WTC11 (cell line): Measurements from ENCODE around the gene KLHDC9. TPM values are rescaled to one million over a fixed set of nuclear protein-coding genes. Genes with fewer than 3 reads are reported as not detected.
A peak's percentile ranks its signal among the peaks of the same experiment; 100 is the strongest.

Source experiments
- ATAC-seq: fragments of 200-7000 bp; cut with Tn5 transposase; 2 replicates; pipeline ENCODE4 v1.10.0; 2021; ENCODE audit warnings: mild to moderate bottlenecking, moderate library complexity
- CTCF ChIA-PET: fragments of 300-600 bp; sonication (Branson Sonifier 250); formaldehyde crosslinking; loops from one replicate; lab custom pipeline; 2021; ENCODE audit warnings: antibody characterized with exemption; lab: Charles Lee
- POLR2A ChIA-PET: fragments of 350-600 bp; sonication (Branson Sonifier 250); formaldehyde crosslinking; loops from one replicate; lab custom pipeline; 2021; ENCODE audit warnings: antibody characterized with exemption; lab: Charles Lee
- DNase-seq: peaks from one replicate; pipeline ENCODE4 v3.0.0; 2021; ENCODE audit warnings: low spot score
- H3K27ac Mint-ChIP-seq: 2 replicates; pipeline ENCODE4 v1.8.0; 2021; ENCODE audit warnings: mixed read lengths
- H3K27me3 Mint-ChIP-seq: 2 replicates; pipeline ENCODE4 v1.8.0; 2021; ENCODE audit warnings: low read depth, mild to moderate bottlenecking, moderate library complexity, mixed read lengths
- H3K36me3 Mint-ChIP-seq: 2 replicates; pipeline ENCODE4 v1.8.0; 2021; ENCODE audit warnings: mixed read lengths
- H3K4me1 Mint-ChIP-seq: 2 replicates; pipeline ENCODE4 v1.8.0; 2022; ENCODE audit warnings: mixed read lengths
- H3K4me3 Mint-ChIP-seq: 2 replicates; pipeline ENCODE4 v1.8.0; 2021; ENCODE audit warnings: mild to moderate bottlenecking, moderate library complexity, mixed read lengths
- H3K9me3 Mint-ChIP-seq: 2 replicates; pipeline ENCODE4 v1.8.0; 2021; ENCODE audit warnings: mixed read lengths
- CBFB ChIP-seq: sonication (generic); formaldehyde crosslinking; IDR thresholded peaks from 2 replicates; pipeline ENCODE4 v1.8.1; 2022; ENCODE audit warnings: mild to moderate bottlenecking, low read depth, missing genetic modification reagents
- CREM ChIP-seq: sonication (generic); formaldehyde crosslinking; IDR thresholded peaks from 2 replicates; pipeline ENCODE4 v1.8.1; 2022; ENCODE audit warnings: mild to moderate bottlenecking, missing genetic modification reagents, moderate library complexity
- ESRRA ChIP-seq: sonication (generic); formaldehyde crosslinking; IDR thresholded peaks from 2 replicates; pipeline ENCODE4 v1.8.1; 2022; ENCODE audit warnings: mild to moderate bottlenecking, missing genetic modification reagents, borderline replicate concordance
- FOXP4 ChIP-seq: sonication (generic); formaldehyde crosslinking; IDR thresholded peaks from 2 replicates; pipeline ENCODE4 v1.8.0; 2022; ENCODE audit warnings: mild to moderate bottlenecking, missing genetic modification reagents
- GTF2I ChIP-seq: fragments of 250-450 bp; sonication (Bioruptor Pico); conservative IDR thresholded peaks from 2 replicates; pipeline ENCODE4 v1.4.0; 2021; ENCODE audit warnings: mild to moderate bottlenecking
- KAT7 ChIP-seq: sonication (generic); formaldehyde crosslinking; IDR thresholded peaks from 2 replicates; pipeline ENCODE4 v1.8.1; 2023; ENCODE audit warnings: missing genetic modification reagents, mild to moderate bottlenecking, borderline replicate concordance
- MYBL2 ChIP-seq: sonication (generic); formaldehyde crosslinking; IDR thresholded peaks from 2 replicates; pipeline ENCODE4 v1.8.1; 2023; ENCODE audit warnings: mild to moderate bottlenecking, moderate library complexity, missing genetic modification reagents
- NFE2L1 ChIP-seq: sonication (generic); formaldehyde crosslinking; IDR thresholded peaks from 2 replicates; pipeline ENCODE4 v1.8.1; 2023; ENCODE audit warnings: missing genetic modification reagents
- PREB ChIP-seq: sonication (generic); formaldehyde crosslinking; IDR thresholded peaks from 2 replicates; pipeline ENCODE4 v1.8.1; 2022; ENCODE audit warnings: mild to moderate bottlenecking, missing genetic modification reagents, moderate library complexity, borderline replicate concordance
- RELA ChIP-seq: sonication (generic); formaldehyde crosslinking; IDR thresholded peaks from 2 replicates; pipeline ENCODE4 v1.8.1; 2022; ENCODE audit warnings: missing genetic modification reagents, mild to moderate bottlenecking, borderline replicate concordance
- SMAD3 ChIP-seq: sonication (generic); formaldehyde crosslinking; IDR thresholded peaks from 2 replicates; pipeline ENCODE4 v1.8.0; 2022; ENCODE audit warnings: missing genetic modification reagents, mild to moderate bottlenecking, borderline replicate concordance
- TEAD1 ChIP-seq: sonication (generic); formaldehyde crosslinking; IDR thresholded peaks from 2 replicates; pipeline ENCODE4 v1.8.0; 2022; ENCODE audit warnings: mild to moderate bottlenecking, missing genetic modification reagents
- ZNF138 ChIP-seq: sonication (generic); formaldehyde crosslinking; conservative IDR thresholded peaks from 2 replicates; pipeline ENCODE4 v1.8.1; 2022; ENCODE audit warnings: mild to moderate bottlenecking, moderate library complexity, missing genetic modification reagents
- ZNF263 ChIP-seq: sonication (generic); formaldehyde crosslinking; IDR thresholded peaks from 2 replicates; pipeline ENCODE4 v1.8.1; 2022; ENCODE audit warnings: low read depth, mild to moderate bottlenecking, moderate library complexity, missing genetic modification reagents
- ZNF416 ChIP-seq: fragments of 250-450 bp; sonication (Bioruptor Pico); IDR thresholded peaks from 2 replicates; pipeline ENCODE4 v1.9.0; 2021; ENCODE audit warnings: mild to moderate bottlenecking, inconsistent platforms
- total RNA-seq: library from RNA; stranded (reverse); gene quantifications from 3 replicates; pipeline ENCODE4 v1.2.3, GENCODE V29; 2021
- TF ChIP-seq, protein P1 (sequence below): sonication (generic); formaldehyde crosslinking; IDR thresholded peaks from 2 replicates; pipeline ENCODE4 v1.8.1; 2023; ENCODE audit warnings: mild to moderate bottlenecking, missing genetic modification reagents
- TF ChIP-seq, protein P2 (sequence below): sonication (generic); formaldehyde crosslinking; IDR thresholded peaks from 2 replicates; pipeline ENCODE4 v1.8.0; 2022; ENCODE audit warnings: missing genetic modification reagents
- TF ChIP-seq, protein P3 (sequence below): sonication (generic); formaldehyde crosslinking; IDR thresholded peaks from 2 replicates; pipeline ENCODE4 v1.8.0; 2022; ENCODE audit warnings: mild to moderate bottlenecking, missing genetic modification reagents
- TF ChIP-seq, protein P4 (sequence below): sonication (generic); formaldehyde crosslinking; IDR thresholded peaks from 2 replicates; pipeline ENCODE4 v1.8.1; 2023; ENCODE audit warnings: mild to moderate bottlenecking, missing genetic modification reagents, moderate library complexity
- TF ChIP-seq, protein P5 (sequence below): fragments of 250-450 bp; sonication (Bioruptor Pico); IDR thresholded peaks from 2 replicates; pipeline ENCODE4 v2.1.2; 2022; ENCODE audit warnings: mild to moderate bottlenecking, moderate library complexity
- TF ChIP-seq, protein P6 (sequence below): sonication (generic); formaldehyde crosslinking; IDR thresholded peaks from 2 replicates; pipeline ENCODE4 v1.8.0; 2023; ENCODE audit warnings: mild to moderate bottlenecking, missing genetic modification reagents

The KLHDC9 gene
- total RNA-seq, 1 experiment from 2014 or later: 5.8 TPM

DNA sequence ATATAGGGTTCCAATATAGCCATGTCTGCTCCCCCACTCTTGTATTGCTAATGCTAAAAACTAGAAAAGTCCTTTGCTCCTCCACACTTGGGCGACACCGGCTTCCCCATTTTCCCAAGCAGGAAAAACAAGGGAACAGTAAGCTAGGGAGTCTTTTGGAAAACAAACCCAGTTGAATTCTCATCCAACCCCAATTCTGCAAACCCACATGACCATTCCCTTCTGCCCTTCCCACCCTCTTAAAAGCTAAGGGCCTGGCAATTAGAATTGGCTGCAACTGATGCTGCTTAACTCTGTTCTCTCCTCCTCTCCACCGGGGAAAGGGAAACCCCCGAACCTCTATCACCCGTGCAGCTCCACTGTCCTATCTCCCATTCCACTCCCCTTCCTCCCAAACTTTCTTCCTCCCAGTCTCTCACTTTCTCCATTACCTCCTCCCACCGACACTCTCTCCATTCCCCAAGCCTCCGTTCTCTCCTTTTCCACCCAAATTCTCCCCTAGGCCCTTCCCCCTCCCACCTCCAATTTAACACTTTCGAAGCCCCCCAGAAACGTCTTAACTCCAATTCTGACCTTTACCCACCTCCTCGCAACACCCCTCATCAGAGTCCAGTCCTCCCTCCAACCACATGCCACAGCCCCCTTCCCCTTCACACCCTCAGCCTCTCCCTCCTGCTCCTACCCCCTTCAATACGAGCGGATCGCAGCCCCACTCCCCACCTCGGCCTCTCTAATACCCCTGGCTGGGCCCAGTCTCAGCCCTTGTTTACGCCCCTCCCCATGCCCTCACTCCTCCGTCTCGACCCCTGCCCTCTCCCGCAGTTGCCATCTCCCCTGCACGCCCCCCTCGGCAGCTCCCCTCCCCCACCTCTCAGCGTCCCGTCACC lies 33.6 kb downstream of the KLHDC9 start:
- no peak overlapping the region for H3K4me3 Mint-ChIP-seq
- H3K4me1 Mint-ChIP-seq: peaks cover 23% of the 10 kb centered on the region
- DNase-seq (no peak), ATAC-seq (no peak)
- H3K36me3 Mint-ChIP-seq: peaks cover 30% of the 10 kb centered on the region
- H3K27me3 Mint-ChIP-seq: no peaks in the 10 kb centered on the region
- H3K27ac Mint-ChIP-seq: peak overlapping the region; percentile 88
- no peaks in the 10 kb centered on the region for H3K9me3 Mint-ChIP-seq
- POLR2A ChIA-PET: interaction anchor here (0.6 to 2.4 kb wide), 14 partner anchors 10 to 1120 kb away, joined by 3 to 12 read pairs (median 5); partner anchors contain the start of genes F11R, KLHDC9, NDUFS2 and NIT1
- CTCF ChIA-PET: interaction anchor here (1.1 to 4.8 kb wide), 7 partner anchors 10 to 177 kb away, joined by 4 to 18 read pairs (median 4); partner anchors contain the start of genes ITLN2, NIT1, PFDN2 and PPOX
- TF ChIP-seq GTF2I: no peak
- TF ChIP-seq, protein P1, sequence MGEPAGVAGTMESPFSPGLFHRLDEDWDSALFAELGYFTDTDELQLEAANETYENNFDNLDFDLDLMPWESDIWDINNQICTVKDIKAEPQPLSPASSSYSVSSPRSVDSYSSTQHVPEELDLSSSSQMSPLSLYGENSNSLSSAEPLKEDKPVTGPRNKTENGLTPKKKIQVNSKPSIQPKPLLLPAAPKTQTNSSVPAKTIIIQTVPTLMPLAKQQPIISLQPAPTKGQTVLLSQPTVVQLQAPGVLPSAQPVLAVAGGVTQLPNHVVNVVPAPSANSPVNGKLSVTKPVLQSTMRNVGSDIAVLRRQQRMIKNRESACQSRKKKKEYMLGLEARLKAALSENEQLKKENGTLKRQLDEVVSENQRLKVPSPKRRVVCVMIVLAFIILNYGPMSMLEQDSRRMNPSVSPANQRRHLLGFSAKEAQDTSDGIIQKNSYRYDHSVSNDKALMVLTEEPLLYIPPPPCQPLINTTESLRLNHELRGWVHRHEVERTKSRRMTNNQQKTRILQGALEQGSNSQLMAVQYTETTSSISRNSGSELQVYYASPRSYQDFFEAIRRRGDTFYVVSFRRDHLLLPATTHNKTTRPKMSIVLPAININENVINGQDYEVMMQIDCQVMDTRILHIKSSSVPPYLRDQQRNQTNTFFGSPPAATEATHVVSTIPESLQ (CRISPR knock-in tag): no peak
- no peak for TF ChIP-seq ZNF416 (CRISPR knock-in tag)
- TF ChIP-seq, protein P2, sequence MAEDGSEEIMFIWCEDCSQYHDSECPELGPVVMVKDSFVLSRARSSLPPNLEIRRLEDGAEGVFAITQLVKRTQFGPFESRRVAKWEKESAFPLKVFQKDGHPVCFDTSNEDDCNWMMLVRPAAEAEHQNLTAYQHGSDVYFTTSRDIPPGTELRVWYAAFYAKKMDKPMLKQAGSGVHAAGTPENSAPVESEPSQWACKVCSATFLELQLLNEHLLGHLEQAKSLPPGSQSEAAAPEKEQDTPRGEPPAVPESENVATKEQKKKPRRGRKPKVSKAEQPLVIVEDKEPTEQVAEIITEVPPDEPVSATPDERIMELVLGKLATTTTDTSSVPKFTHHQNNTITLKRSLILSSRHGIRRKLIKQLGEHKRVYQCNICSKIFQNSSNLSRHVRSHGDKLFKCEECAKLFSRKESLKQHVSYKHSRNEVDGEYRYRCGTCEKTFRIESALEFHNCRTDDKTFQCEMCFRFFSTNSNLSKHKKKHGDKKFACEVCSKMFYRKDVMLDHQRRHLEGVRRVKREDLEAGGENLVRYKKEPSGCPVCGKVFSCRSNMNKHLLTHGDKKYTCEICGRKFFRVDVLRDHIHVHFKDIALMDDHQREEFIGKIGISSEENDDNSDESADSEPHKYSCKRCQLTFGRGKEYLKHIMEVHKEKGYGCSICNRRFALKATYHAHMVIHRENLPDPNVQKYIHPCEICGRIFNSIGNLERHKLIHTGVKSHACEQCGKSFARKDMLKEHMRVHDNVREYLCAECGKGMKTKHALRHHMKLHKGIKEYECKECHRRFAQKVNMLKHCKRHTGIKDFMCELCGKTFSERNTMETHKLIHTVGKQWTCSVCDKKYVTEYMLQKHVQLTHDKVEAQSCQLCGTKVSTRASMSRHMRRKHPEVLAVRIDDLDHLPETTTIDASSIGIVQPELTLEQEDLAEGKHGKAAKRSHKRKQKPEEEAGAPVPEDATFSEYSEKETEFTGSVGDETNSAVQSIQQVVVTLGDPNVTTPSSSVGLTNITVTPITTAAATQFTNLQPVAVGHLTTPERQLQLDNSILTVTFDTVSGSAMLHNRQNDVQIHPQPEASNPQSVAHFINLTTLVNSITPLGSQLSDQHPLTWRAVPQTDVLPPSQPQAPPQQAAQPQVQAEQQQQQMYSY (CRISPR knock-in tag): peak; percentile 6; the same call in 1 of the 2 replicates
- no peak for TF ChIP-seq KAT7 (CRISPR knock-in tag)
- TF ChIP-seq ESRRA (CRISPR knock-in tag): no peak
- peak; percentile 47; the same call in 1 of the 2 replicates for TF ChIP-seq TEAD1 (CRISPR knock-in tag)
- TF ChIP-seq SMAD3 (CRISPR knock-in tag): no peak
- no peak for TF ChIP-seq ZNF138 (CRISPR knock-in tag)
- TF ChIP-seq PREB (CRISPR knock-in tag): no peak
- TF ChIP-seq NFE2L1 (CRISPR knock-in tag): peak; percentile 86
- TF ChIP-seq ZNF263 (CRISPR knock-in tag): 0 out of 2 replicates have a peak, but pooled peaks have one; percentile 26
- TF ChIP-seq CBFB (CRISPR knock-in tag): no peak
- TF ChIP-seq, protein P3, sequence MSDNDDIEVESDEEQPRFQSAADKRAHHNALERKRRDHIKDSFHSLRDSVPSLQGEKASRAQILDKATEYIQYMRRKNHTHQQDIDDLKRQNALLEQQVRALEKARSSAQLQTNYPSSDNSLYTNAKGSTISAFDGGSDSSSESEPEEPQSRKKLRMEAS (CRISPR knock-in tag): 0 out of 2 replicates have a peak, but pooled peaks have one; percentile 44
- TF ChIP-seq RELA (CRISPR knock-in tag): no peak
- TF ChIP-seq MYBL2 (CRISPR knock-in tag): peak; percentile 77; the same call in 1 of the 2 replicates
- no peak; the same call in 1 of the 2 replicates for TF ChIP-seq FOXP4 (CRISPR knock-in tag)
- TF ChIP-seq, protein P4, sequence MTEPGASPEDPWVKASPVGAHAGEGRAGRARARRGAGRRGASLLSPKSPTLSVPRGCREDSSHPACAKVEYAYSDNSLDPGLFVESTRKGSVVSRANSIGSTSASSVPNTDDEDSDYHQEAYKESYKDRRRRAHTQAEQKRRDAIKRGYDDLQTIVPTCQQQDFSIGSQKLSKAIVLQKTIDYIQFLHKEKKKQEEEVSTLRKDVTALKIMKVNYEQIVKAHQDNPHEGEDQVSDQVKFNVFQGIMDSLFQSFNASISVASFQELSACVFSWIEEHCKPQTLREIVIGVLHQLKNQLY (CRISPR knock-in tag): no peak
- TF ChIP-seq, protein P5, sequence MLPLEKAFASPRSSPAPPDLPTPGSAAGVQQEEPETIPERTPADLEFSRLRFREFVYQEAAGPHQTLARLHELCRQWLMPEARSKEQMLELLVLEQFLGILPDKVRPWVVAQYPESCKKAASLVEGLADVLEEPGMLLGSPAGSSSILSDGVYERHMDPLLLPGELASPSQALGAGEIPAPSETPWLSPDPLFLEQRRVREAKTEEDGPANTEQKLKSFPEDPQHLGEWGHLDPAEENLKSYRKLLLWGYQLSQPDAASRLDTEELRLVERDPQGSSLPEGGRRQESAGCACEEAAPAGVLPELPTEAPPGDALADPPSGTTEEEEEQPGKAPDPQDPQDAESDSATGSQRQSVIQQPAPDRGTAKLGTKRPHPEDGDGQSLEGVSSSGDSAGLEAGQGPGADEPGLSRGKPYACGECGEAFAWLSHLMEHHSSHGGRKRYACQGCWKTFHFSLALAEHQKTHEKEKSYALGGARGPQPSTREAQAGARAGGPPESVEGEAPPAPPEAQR (CRISPR knock-in tag): no peak
- TF ChIP-seq, protein P6, sequence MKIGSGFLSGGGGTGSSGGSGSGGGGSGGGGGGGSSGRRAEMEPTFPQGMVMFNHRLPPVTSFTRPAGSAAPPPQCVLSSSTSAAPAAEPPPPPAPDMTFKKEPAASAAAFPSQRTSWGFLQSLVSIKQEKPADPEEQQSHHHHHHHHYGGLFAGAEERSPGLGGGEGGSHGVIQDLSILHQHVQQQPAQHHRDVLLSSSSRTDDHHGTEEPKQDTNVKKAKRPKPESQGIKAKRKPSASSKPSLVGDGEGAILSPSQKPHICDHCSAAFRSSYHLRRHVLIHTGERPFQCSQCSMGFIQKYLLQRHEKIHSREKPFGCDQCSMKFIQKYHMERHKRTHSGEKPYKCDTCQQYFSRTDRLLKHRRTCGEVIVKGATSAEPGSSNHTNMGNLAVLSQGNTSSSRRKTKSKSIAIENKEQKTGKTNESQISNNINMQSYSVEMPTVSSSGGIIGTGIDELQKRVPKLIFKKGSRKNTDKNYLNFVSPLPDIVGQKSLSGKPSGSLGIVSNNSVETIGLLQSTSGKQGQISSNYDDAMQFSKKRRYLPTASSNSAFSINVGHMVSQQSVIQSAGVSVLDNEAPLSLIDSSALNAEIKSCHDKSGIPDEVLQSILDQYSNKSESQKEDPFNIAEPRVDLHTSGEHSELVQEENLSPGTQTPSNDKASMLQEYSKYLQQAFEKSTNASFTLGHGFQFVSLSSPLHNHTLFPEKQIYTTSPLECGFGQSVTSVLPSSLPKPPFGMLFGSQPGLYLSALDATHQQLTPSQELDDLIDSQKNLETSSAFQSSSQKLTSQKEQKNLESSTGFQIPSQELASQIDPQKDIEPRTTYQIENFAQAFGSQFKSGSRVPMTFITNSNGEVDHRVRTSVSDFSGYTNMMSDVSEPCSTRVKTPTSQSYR (CRISPR knock-in tag): 0 out of 2 replicates have a peak, but pooled peaks have one; percentile 25
- TF ChIP-seq CREM (CRISPR knock-in tag): no peak
